WERI-Rb-1 (cell line): ENCODE data around the gene BAZ2B.

Experiments used
- DNase-seq: peaks from one replicate; pipeline ENCODE4 v3.0.0-alpha.2; 2020
- H3K27ac ChIP-seq: fragments of 250-450 bp; sonication (Bioruptor Pico); 2 replicates; pipeline ENCODE4 v1.5.1; 2020; ENCODE audit warnings: mild to moderate bottlenecking, moderate library complexity
- H3K27me3 ChIP-seq: fragments of 250-450 bp; sonication (Bioruptor Pico); 2 replicates; pipeline ENCODE4 v1.5.1; 2021; ENCODE audit warnings: mild to moderate bottlenecking, low read depth, moderate library complexity; ENCODE audit not compliant: insufficient read depth, severe bottlenecking
- H3K36me3 ChIP-seq: fragments of 250-450 bp; sonication (Bioruptor Pico); 2 replicates; pipeline ENCODE4 v1.5.1; 2020; ENCODE audit warnings: mild to moderate bottlenecking, moderate library complexity
- H3K4me3 ChIP-seq: 2 replicates; pipeline ENCODE4 v1.5.1; 2011; ENCODE audit warnings: low read depth, mild to moderate bottlenecking, control low read depth, low read length
- H3K9me3 ChIP-seq: fragments of 250-450 bp; sonication (Bioruptor Pico); 2 replicates; pipeline ENCODE4 v1.5.1; 2021; ENCODE audit warnings: mild to moderate bottlenecking, moderate library complexity; ENCODE audit not compliant: severe bottlenecking
- TF ChIP-seq, protein P1 (sequence below): IDR thresholded peaks from 2 replicates; pipeline ENCODE4 v1.5.1; 2011; ENCODE audit warnings: low read depth, mild to moderate bottlenecking, control low read depth, inconsistent platforms, low read length

Gene BAZ2B

DNA sequence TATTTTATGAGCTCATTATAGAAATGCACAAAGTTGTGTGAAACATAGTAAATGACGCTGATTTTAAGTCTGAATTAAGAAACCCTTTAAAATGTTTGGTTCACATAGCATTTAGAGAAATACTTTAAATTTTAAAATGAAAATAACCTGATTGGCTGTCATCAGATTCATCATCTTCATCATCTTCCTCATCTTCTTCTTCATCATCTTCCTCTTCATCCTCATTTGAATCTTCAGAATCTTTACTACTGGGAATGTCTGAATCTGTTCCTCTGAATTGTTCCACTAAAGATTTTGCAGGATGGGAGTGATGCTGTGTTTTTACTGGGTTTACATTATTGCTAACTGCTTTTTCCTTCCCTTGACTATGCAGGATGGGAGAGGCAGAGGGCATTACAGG is 183.7 kb downstream of the BAZ2B start:
- H3K9me3 ChIP-seq, result no peaks in the 10 kb centered on the region
- H3K27me3 ChIP-seq, result no peaks in the 10 kb centered on the region
- no peak overlapping the region for H3K27ac ChIP-seq
- H3K4me3 ChIP-seq, result no peak overlapping the region
- TF ChIP-seq, protein P1, sequence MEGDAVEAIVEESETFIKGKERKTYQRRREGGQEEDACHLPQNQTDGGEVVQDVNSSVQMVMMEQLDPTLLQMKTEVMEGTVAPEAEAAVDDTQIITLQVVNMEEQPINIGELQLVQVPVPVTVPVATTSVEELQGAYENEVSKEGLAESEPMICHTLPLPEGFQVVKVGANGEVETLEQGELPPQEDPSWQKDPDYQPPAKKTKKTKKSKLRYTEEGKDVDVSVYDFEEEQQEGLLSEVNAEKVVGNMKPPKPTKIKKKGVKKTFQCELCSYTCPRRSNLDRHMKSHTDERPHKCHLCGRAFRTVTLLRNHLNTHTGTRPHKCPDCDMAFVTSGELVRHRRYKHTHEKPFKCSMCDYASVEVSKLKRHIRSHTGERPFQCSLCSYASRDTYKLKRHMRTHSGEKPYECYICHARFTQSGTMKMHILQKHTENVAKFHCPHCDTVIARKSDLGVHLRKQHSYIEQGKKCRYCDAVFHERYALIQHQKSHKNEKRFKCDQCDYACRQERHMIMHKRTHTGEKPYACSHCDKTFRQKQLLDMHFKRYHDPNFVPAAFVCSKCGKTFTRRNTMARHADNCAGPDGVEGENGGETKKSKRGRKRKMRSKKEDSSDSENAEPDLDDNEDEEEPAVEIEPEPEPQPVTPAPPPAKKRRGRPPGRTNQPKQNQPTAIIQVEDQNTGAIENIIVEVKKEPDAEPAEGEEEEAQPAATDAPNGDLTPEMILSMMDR, result no peak
- DNase-seq, result no peak
- peaks cover 35% of the 10 kb centered on the region for H3K36me3 ChIP-seq

DNA sequence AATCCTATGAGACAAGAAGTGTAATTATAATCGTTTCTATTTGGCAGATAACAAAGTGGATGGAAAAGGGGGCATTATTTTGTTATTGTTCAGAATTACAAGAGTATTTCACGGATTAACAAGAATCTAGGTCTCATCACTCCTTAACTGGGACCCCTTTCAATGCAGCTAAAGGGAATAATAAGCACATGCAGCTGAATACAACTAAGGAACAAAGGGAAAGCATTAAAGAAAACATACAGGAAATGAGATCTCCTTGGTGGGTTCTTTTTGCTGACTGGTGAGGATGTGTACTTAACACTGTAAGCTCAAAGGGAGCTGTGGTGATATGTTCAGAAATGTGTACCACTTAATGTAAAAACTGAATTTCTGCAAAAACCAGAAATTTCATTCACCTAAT is 189.3 kb downstream of the BAZ2B start:
- Histone ChIP-seq H3K36me3 (peaks cover 15% of the 10 kb centered on the region), H3K4me3 (no peak overlapping the region)

GRCh38 chr2:159419403-159419802 is 196.9 kb downstream of the BAZ2B start:
- Histone ChIP-seq H3K27me3 (no peaks in the 10 kb centered on the region), H3K27ac (no peak overlapping the region), H3K36me3 (peaks cover 11% of the 10 kb centered on the region), H3K4me3 (no peak overlapping the region), H3K9me3 (no peaks in the 10 kb centered on the region)
- TF ChIP-seq, protein P1, result no peak
- DNase-seq, result no peak

More for the DNA sequence above, 189.3 kb downstream of the BAZ2B start:
- DNase-seq, result no peak
- Histone ChIP-seq H3K27ac (no peak overlapping the region), H3K9me3 (no peaks in the 10 kb centered on the region), H3K27me3 (no peaks in the 10 kb centered on the region)
- TF ChIP-seq, protein P1, result no peak

- H3K4me3 ChIP-seq, result no peak overlapping the region
- no peak overlapping the region for H3K27ac ChIP-seq
- peaks cover 30% of the 10 kb centered on the region for H3K36me3 ChIP-seq
- no peak for DNase-seq
- H3K27me3 ChIP-seq, result no peaks in the 10 kb centered on the region
- no peaks in the 10 kb centered on the region for H3K9me3 ChIP-seq
- TF ChIP-seq, protein P1, result no peak
Measured at GRCh38 chr2:159411460-159411859, 204.9 kb downstream of the BAZ2B start.

DNA sequence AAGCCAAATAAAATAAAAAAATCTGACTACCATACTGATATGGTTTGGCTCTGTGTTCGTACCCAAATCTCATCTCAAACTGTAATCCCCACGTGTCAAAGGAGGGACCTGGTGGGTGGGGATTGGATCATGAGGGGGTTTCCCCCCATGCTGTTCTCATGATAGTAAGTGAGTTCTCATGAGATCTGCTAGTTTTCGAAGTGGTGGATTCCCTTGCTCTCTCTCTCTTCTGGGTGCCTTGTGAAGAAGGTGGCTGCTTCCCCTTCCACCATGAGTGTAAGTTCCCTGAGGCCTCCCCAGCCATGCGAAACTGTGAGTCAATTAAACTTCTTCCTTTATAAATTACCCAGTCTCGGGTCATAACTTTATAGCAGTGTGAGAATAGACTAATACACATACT is 206.1 kb downstream of the BAZ2B start:
- no peaks in the 10 kb centered on the region for H3K27me3 ChIP-seq
- H3K4me3 ChIP-seq, result no peak overlapping the region
- TF ChIP-seq, protein P1, result no peak
- H3K36me3 ChIP-seq, result peaks cover 38% of the 10 kb centered on the region
- H3K27ac ChIP-seq, result no peak overlapping the region
- no peaks in the 10 kb centered on the region for H3K9me3 ChIP-seq
- DNase-seq, result no peak

GRCh38 chr2:159409116-159409800 is 207.1 kb downstream of the BAZ2B start:
- H3K9me3 ChIP-seq, result no peaks in the 10 kb centered on the region
- no peak overlapping the region for H3K27ac ChIP-seq
- H3K36me3 ChIP-seq, result peaks cover 42% of the 10 kb centered on the region
- no peak for DNase-seq
- TF ChIP-seq, protein P1, result no peak
- H3K4me3 ChIP-seq, result no peak overlapping the region
- H3K27me3 ChIP-seq, result no peaks in the 10 kb centered on the region
